ENCODE measurements around the gene SSH2. TPM values are rescaled to one million over a fixed set of nuclear protein-coding genes. Genes with fewer than 3 reads are reported as not detected.

The SSH2 gene
- total and polyA plus RNA-seq, 2 of the 13 experiments (the other 11 are each of a cell fraction or from before 2014, with no cell fraction given), result 6.0 to 6.4 TPM

DNA sequence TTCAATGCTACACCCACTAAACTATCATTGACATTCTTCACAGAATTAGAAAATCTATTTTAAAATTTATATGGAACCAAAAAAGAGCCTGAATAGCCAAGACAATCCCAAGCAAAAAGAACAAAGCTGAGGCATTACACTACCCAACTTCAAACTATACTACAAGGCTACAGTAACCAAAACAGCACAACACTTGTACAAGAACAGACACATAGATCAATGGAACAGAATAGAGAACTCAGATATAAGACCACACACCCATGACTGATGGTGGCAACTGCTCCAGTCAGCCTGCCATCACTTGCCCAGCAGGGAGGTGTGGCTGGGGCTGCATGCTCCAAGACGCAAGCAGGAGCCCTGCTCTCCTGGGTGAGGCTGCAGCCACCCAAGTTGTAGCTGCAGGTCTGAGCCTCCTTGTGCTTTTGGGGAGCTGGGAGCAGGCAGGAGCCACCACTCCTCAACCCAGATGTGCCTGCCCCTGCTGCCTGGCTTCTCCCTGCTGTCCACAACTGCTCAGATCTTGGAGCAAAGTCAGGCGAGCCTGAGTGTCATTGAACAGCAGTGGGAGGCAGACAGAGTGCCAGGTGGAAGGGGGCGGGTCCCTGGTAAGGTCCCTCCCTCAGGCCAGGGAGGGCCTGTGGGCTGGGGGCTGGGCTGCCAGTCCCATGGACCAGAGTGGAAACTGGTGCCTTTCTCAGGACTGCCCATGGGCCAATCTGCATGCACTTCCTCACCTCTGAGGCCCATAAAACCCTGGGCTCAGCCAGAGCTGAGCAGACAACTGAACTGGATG, 24.7 kb downstream of the SSH2 start:
- H3K36me3 ChIP-seq (replicated peaks in 1 of 2; ENCODE audit: control insufficient read depth in 1 of 2, insufficient read depth in 2 of 2, low read length in 2 of 2), result no peaks in the 10 kb centered on the region
- BruUV-seq (replicated peaks), result no TSS peak
- intact Hi-C loops (cut with micrococcal nuclease; ENCODE audit: unreplicated experiment), result no loop called here
- no peaks in the 10 kb centered on the region for H3K27me3 ChIP-seq (ENCODE audit: control insufficient read depth in 1 of 2, insufficient read depth in 2 of 2, low read length in 2 of 2)
- 89% methylated on average over 2 of the region's 3 CpGs for WGBS (ENCODE audit: low lambda C conversion rate)
- H3K79me2 ChIP-seq (ENCODE audit: insufficient read depth, low read length), result peaks cover 3% of the 10 kb centered on the region
- FAIRE-seq (no peak), DNase-seq (ENCODE audit: low spot score) (no peak), ATAC-seq (no peak)
- CTCF ChIA-PET (ENCODE audit: low intra/inter-chr PET ratio, low total read pairs), result no interaction called here
- no peak overlapping the region for H3K27ac ChIP-seq (ENCODE audit: extremely low read length, insufficient read depth, low read length)
- TF ChIP-seq ZBTB21 (CRISPR knock-in tag; IDR thresholded peaks at IDR 0.05) (no peak), NFYB (CRISPR knock-in tag; IDR thresholded peaks at IDR 0.05) (no peak), RFXAP (CRISPR knock-in tag; IDR thresholded peaks at IDR 0.05; ENCODE audit: borderline replicate concordance) (no peak), ZNF354B (CRISPR knock-in tag; IDR thresholded peaks at IDR 0.05) (no peak), KAT8 (CRISPR knock-in tag; IDR thresholded peaks at IDR 0.05) (no peak), TBP (CRISPR knock-in tag; IDR thresholded peaks at IDR 0.05) (no peak), PHF20 (CRISPR knock-in tag; IDR thresholded peaks at IDR 0.05) (no peak), ZNF644 (CRISPR knock-in tag; IDR thresholded peaks at IDR 0.05; ENCODE audit: low read depth) (no peak), ZNF503 (CRISPR knock-in tag; IDR thresholded peaks at IDR 0.05) (no peak), GATA4 (IDR thresholded peaks at IDR 0.05; ENCODE audit: borderline replicate concordance, low read depth) (no peak)
- H3K4me3 ChIP-seq (replicated peaks in 1 of 3; ENCODE audit: insufficient read depth in 1 of 3, low read depth in 2 of 3, low read length in 3 of 3), result no peak overlapping the region
- H4K20me1 ChIP-seq (ENCODE audit: insufficient read depth, low read length), result no peaks in the 10 kb centered on the region; the same call in 1 of the 2 replicates
- POLR2A ChIA-PET, result no interaction called here
- in situ Hi-C loops (cut with HindIII; ENCODE audit: extremely low pct_ligation_motif_present, low pct_unique_long_range_greater_than_20kb), result no loop called here
- no peak overlapping the region for H3K4me2 ChIP-seq (ENCODE audit: low read depth, low read length)
- no peaks in the 10 kb centered on the region for H3K4me1 ChIP-seq (ENCODE audit: insufficient read depth, low read length)
- no peaks in the 10 kb centered on the region for H3K9me3 ChIP-seq (ENCODE audit: low read length)
- H2AFZ ChIP-seq (ENCODE audit: low read length), result no peak overlapping the region
- H3K9ac ChIP-seq (ENCODE audit: insufficient read depth, low read depth, low read length), result no peak overlapping the region

Data from HepG2 (cell line).